MM.1S (cell line): ENCODE measurements around the gene ABCA3.

Experiments
- DNase-seq: peaks from one replicate; pipeline ENCODE4 v3.0.0-alpha.2; 2015
- H2AFZ ChIP-seq: fragments of 300-600 bp; sonication (generic); 2 replicates; pipeline ENCODE4 v1.6.0; 2016; ENCODE audit warnings: antibody characterized with exemption, low read length
- H3F3A ChIP-seq: fragments of 300-600 bp; sonication (generic); 2 replicates; pipeline ENCODE4 v1.6.1; 2016; ENCODE audit warnings: mild to moderate bottlenecking, antibody characterized with exemption, low read length, moderate library complexity, mixed read lengths; ENCODE audit not compliant: insufficient read depth
- H3K27ac ChIP-seq: fragments of 300-600 bp; sonication (generic); 2 replicates; pipeline ENCODE4 v1.5.1; 2016; ENCODE audit warnings: mild to moderate bottlenecking, low read length
- H3K27me3 ChIP-seq: fragments of 300-600 bp; sonication (generic); replicated peaks from 2 replicates; pipeline ENCODE4 v1.6.0; 2016; ENCODE audit warnings: low read length; ENCODE audit not compliant: insufficient read depth
- H3K36me3 ChIP-seq: fragments of 300-600 bp; sonication (generic); replicated peaks from 2 replicates; pipeline ENCODE4 v1.6.1; 2016; ENCODE audit warnings: mild to moderate bottlenecking, low read length, mixed read lengths; ENCODE audit not compliant: insufficient read depth
- H3K4me1 ChIP-seq: fragments of 300-600 bp; sonication (generic); 2 replicates; pipeline ENCODE4 v1.6.1; 2016; ENCODE audit warnings: low read length, mixed read lengths
- H3K4me2 ChIP-seq: fragments of 300-600 bp; sonication (generic); 2 replicates; pipeline ENCODE4 v1.6.0; 2016; ENCODE audit warnings: low read depth, low read length
- H3K4me3 ChIP-seq: fragments of 300-600 bp; sonication (generic); 2 replicates; pipeline ENCODE4 v1.5.1; 2016; ENCODE audit warnings: low read length, mixed read lengths
- H3K79me2 ChIP-seq: fragments of 300-600 bp; sonication (generic); 2 replicates; pipeline ENCODE4 v1.6.1; 2016; ENCODE audit warnings: mixed run types, low read length, mixed read lengths
- H3K9ac ChIP-seq: fragments of 300-600 bp; sonication (generic); 2 replicates; pipeline ENCODE4 v1.6.1; 2016; ENCODE audit warnings: low read length, mixed read lengths
- H3K9me2 ChIP-seq: fragments of 300-600 bp; sonication (generic); replicated peaks from 2 replicates; pipeline ENCODE4 v1.6.1; 2016; ENCODE audit warnings: mild to moderate bottlenecking, low read length, mixed read lengths; ENCODE audit not compliant: insufficient read depth
- H3K9me3 ChIP-seq: fragments of 300-600 bp; sonication (generic); replicated peaks from 2 replicates; pipeline ENCODE4 v1.6.1; 2016; ENCODE audit warnings: mild to moderate bottlenecking, low read length, mixed read lengths; ENCODE audit not compliant: insufficient read depth
- H4K20me1 ChIP-seq: fragments of 300-600 bp; sonication (generic); 2 replicates; pipeline ENCODE4 v1.6.1; 2016; ENCODE audit warnings: mild to moderate bottlenecking, low read length, moderate library complexity, mixed read lengths; ENCODE audit not compliant: insufficient read depth
- CTCF ChIP-seq: fragments of 300-600 bp; sonication (generic); IDR thresholded peaks from 2 replicates; pipeline ENCODE4 v1.5.1; 2016; ENCODE audit warnings: antibody characterized with exemption, low read length, mixed read lengths
- EZH2 ChIP-seq: fragments of 300-600 bp; sonication (generic); optimal IDR thresholded peaks from 2 replicates; pipeline ENCODE3; 2017; ENCODE audit warnings: low read depth, mild to moderate bottlenecking, antibody characterized with exemption, low read length, mixed read lengths
- EZH2phosphoT487 ChIP-seq: fragments of 300-600 bp; sonication (generic); IDR thresholded peaks from 2 replicates; pipeline ENCODE4 v1.6.1; 2018; ENCODE audit warnings: antibody characterized with exemption, low read length

Gene ABCA3

GRCh38 chr16:2299121-2299914 is 41.2 kb downstream of the ABCA3 start:
- no peaks in the 10 kb centered on the region for H3F3A ChIP-seq
- H3K9me2 ChIP-seq: no peaks in the 10 kb centered on the region
- no peaks in the 10 kb centered on the region for H3K4me1 ChIP-seq
- no peaks in the 10 kb centered on the region for H3K79me2 ChIP-seq
- no peak overlapping the region for H3K9ac ChIP-seq
- H3K4me3 ChIP-seq: no peak overlapping the region
- no peak overlapping the region for H3K4me2 ChIP-seq
- no peaks in the 10 kb centered on the region for H3K36me3 ChIP-seq
- no peaks in the 10 kb centered on the region for H4K20me1 ChIP-seq
- H2AFZ ChIP-seq: no peak overlapping the region
- peaks cover 85% of the 10 kb centered on the region for H3K27me3 ChIP-seq
- H3K27ac ChIP-seq: no peak overlapping the region
- DNase-seq: no peak
- TF ChIP-seq EZH2phosphoT487 (no peak), CTCF (no peak), EZH2 (no peak)
- H3K9me3 ChIP-seq: no peaks in the 10 kb centered on the region

DNA sequence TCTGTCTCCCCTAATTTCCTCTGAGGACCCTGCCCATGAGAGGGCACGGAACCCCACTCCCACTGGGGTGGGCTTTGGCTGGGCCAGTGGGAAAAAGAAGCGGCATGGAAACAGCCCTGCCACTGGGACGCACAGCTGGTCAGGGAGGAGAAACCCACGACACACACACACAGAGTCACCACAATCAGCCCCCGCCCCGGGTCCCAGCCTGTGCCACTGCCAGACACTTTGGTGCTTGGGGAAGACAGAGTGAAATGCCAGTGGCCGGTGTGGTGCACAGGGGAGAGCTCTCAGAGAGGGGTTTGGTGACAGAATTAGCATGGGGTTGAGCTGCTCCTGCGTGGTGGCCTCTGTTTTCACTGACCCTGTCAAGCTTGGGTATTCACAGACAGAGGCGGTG is 41.9 kb downstream of the ABCA3 start:
- H3K9me3 ChIP-seq: no peaks in the 10 kb centered on the region
- TF ChIP-seq EZH2: no peak
- no peak for TF ChIP-seq EZH2phosphoT487
- no peak for TF ChIP-seq CTCF
- H3K79me2 ChIP-seq: no peaks in the 10 kb centered on the region
- DNase-seq: no peak
- H3K4me1 ChIP-seq: no peaks in the 10 kb centered on the region
- no peak overlapping the region for H3K27ac ChIP-seq
- peaks cover 85% of the 10 kb centered on the region for H3K27me3 ChIP-seq
- H3K36me3 ChIP-seq: no peaks in the 10 kb centered on the region
- H3K4me2 ChIP-seq: no peak overlapping the region
- no peak overlapping the region for H3K4me3 ChIP-seq
- no peak overlapping the region for H2AFZ ChIP-seq
- H4K20me1 ChIP-seq: no peaks in the 10 kb centered on the region
- H3K9ac ChIP-seq: no peak overlapping the region
- H3K9me2 ChIP-seq: no peaks in the 10 kb centered on the region
- no peaks in the 10 kb centered on the region for H3F3A ChIP-seq

- H4K20me1 ChIP-seq: no peaks in the 10 kb centered on the region
- H3K27ac ChIP-seq: no peak overlapping the region
- H3K4me3 ChIP-seq: no peak overlapping the region
- H2AFZ ChIP-seq: no peak overlapping the region
- H3F3A ChIP-seq: no peaks in the 10 kb centered on the region
- H3K4me2 ChIP-seq: no peak overlapping the region
- no peaks in the 10 kb centered on the region for H3K36me3 ChIP-seq
- no peaks in the 10 kb centered on the region for H3K4me1 ChIP-seq
- no peaks in the 10 kb centered on the region for H3K9me3 ChIP-seq
- no peaks in the 10 kb centered on the region for H3K9me2 ChIP-seq
- TF ChIP-seq CTCF (no peak), EZH2 (no peak), EZH2phosphoT487 (no peak)
- no peak overlapping the region for H3K9ac ChIP-seq
- H3K79me2 ChIP-seq: no peaks in the 10 kb centered on the region
- H3K27me3 ChIP-seq: peaks cover 79% of the 10 kb centered on the region
- DNase-seq: no peak
Observed at GRCh38 chr16:2297506-2297860, 43.0 kb downstream of the ABCA3 start.
